Measurements from ENCODE around the gene HELZ2. TPM values are rescaled to one million over a fixed set of nuclear protein-coding genes. Genes with fewer than 3 reads are reported as not detected.

Gene HELZ2
- total RNA-seq, 1 experiment from 2014 or later, result 35.2 TPM

DNA sequence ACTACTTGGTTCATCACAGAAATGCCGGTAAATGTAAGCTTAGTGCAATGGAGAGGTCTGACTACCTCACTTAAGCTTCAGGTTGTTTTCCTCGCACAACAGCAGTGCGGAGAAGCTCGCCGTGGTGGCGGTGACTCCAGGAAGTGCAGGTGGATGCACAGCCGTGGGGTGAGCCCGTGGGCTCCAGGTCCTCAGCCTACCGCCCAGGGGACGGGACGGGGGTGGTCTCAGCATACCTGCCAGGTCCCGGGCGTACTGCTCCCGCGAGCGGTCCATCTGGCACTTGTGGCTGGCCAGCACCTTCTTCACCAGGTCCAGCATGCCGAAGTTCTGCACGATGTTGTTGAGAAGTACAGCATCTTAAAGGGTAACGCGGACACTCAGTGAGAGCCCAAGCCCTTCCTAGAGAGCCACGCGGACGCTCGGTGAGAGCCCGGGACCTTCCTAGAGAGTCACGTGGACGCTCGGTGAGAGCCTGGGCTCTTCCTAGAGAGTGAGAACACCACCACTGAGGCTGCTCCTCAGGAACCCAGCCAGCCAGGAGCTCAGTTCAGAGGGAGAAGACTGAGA is 17.8 kb upstream of the HELZ2 start:
- TF ChIP-seq, protein P1, sequence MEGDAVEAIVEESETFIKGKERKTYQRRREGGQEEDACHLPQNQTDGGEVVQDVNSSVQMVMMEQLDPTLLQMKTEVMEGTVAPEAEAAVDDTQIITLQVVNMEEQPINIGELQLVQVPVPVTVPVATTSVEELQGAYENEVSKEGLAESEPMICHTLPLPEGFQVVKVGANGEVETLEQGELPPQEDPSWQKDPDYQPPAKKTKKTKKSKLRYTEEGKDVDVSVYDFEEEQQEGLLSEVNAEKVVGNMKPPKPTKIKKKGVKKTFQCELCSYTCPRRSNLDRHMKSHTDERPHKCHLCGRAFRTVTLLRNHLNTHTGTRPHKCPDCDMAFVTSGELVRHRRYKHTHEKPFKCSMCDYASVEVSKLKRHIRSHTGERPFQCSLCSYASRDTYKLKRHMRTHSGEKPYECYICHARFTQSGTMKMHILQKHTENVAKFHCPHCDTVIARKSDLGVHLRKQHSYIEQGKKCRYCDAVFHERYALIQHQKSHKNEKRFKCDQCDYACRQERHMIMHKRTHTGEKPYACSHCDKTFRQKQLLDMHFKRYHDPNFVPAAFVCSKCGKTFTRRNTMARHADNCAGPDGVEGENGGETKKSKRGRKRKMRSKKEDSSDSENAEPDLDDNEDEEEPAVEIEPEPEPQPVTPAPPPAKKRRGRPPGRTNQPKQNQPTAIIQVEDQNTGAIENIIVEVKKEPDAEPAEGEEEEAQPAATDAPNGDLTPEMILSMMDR (IDR thresholded peaks at IDR 0.05; ENCODE audit: insufficient read depth in 1 of 2, low read depth in 1 of 2, low read length in 1 of 2, severe bottlenecking in 1 of 2, unreplicated experiment in 1 of 2), result no peak
- H3K4me3 Mint-ChIP-seq (ENCODE audit: unreplicated experiment), result no peak overlapping the region
- POLR2A ChIA-PET, result interaction anchor here (0.6 to 1.0 kb wide), 3 partner anchors 18 to 169 kb away, joined by 3 to 8 read pairs (median 5); partner anchors contain the start of gene HELZ2
- H3K9me3 ChIP-seq, result no peaks in the 10 kb centered on the region
- H3K27me3 Mint-ChIP-seq (ENCODE audit: insufficient read depth, unreplicated experiment), result no peaks in the 10 kb centered on the region
- H3K9me3 Mint-ChIP-seq (ENCODE audit: unreplicated experiment), result no peaks in the 10 kb centered on the region
- no peaks in the 10 kb centered on the region for H3K4me1 ChIP-seq
- no peak overlapping the region for H3K27ac Mint-ChIP-seq (ENCODE audit: unreplicated experiment)
- BruUV-seq (replicated peaks), result no TSS peak
- H3K36me3 Mint-ChIP-seq (ENCODE audit: insufficient read depth, unreplicated experiment), result peaks cover 13% of the 10 kb centered on the region
- peaks cover 1% of the 10 kb centered on the region; the same call in 1 of the 2 replicates for H3K36me3 ChIP-seq (ENCODE audit: control insufficient read depth, insufficient read depth, low read length)
- CTCF ChIA-PET, result interaction anchor here (0.6 to 1.1 kb wide), 2 partner anchors 149 to 211 kb away, joined by 3 read pairs; no protein-coding TSS in a partner anchor
- no peaks in the 10 kb centered on the region for H3K4me1 Mint-ChIP-seq (ENCODE audit: low read depth, unreplicated experiment)
- intact Hi-C loops (cut with micrococcal nuclease; ENCODE audit: unreplicated experiment), result no loop called here
- H3K4me3 ChIP-seq (ENCODE audit: low read depth, low read length), result no peak overlapping the region
- H3K27me3 ChIP-seq (replicated peaks; ENCODE audit: control insufficient read depth, insufficient read depth, low read length), result no peaks in the 10 kb centered on the region
- DNase-seq, result no peak

- Mint-ChIP-seq H3K27ac (ENCODE audit: unreplicated experiment) (no peak overlapping the region), H3K36me3 (ENCODE audit: insufficient read depth, unreplicated experiment) (peaks cover 13% of the 10 kb centered on the region), H3K4me3 (ENCODE audit: unreplicated experiment) (no peak overlapping the region), H3K9me3 (ENCODE audit: unreplicated experiment) (no peaks in the 10 kb centered on the region), H3K4me1 (ENCODE audit: low read depth, unreplicated experiment) (no peaks in the 10 kb centered on the region), H3K27me3 (ENCODE audit: insufficient read depth, unreplicated experiment) (no peaks in the 10 kb centered on the region)
- H3K27me3 ChIP-seq (replicated peaks; ENCODE audit: control insufficient read depth, insufficient read depth, low read length), result no peaks in the 10 kb centered on the region
- intact Hi-C loops (cut with micrococcal nuclease; ENCODE audit: unreplicated experiment), result no loop called here
- ChIA-PET POLR2A (interaction anchor here (0.6 to 0.7 kb wide), 2 partner anchors 29 to 170 kb away, joined by 3 to 5 read pairs; no protein-coding TSS in a partner anchor), CTCF (interaction anchor here (0.6 to 1.1 kb wide), 2 partner anchors 150 to 211 kb away, joined by 3 read pairs; no protein-coding TSS in a partner anchor)
- TF ChIP-seq, protein P1 (IDR thresholded peaks at IDR 0.05; ENCODE audit: insufficient read depth in 1 of 2, low read depth in 1 of 2, low read length in 1 of 2, severe bottlenecking in 1 of 2, unreplicated experiment in 1 of 2), result no peak
- peaks cover 1% of the 10 kb centered on the region; the same call in 1 of the 2 replicates for H3K36me3 ChIP-seq (ENCODE audit: control insufficient read depth, insufficient read depth, low read length)
- DNase-seq, result no peak
- no TSS peak for BruUV-seq (replicated peaks)
- H3K4me3 ChIP-seq (ENCODE audit: low read depth, low read length), result no peak overlapping the region
- no peaks in the 10 kb centered on the region for H3K4me1 ChIP-seq
- H3K9me3 ChIP-seq, result no peaks in the 10 kb centered on the region
Observed at GRCh38 chr20:63591147-63591533, 17.1 kb upstream of the HELZ2 start.

DNA sequence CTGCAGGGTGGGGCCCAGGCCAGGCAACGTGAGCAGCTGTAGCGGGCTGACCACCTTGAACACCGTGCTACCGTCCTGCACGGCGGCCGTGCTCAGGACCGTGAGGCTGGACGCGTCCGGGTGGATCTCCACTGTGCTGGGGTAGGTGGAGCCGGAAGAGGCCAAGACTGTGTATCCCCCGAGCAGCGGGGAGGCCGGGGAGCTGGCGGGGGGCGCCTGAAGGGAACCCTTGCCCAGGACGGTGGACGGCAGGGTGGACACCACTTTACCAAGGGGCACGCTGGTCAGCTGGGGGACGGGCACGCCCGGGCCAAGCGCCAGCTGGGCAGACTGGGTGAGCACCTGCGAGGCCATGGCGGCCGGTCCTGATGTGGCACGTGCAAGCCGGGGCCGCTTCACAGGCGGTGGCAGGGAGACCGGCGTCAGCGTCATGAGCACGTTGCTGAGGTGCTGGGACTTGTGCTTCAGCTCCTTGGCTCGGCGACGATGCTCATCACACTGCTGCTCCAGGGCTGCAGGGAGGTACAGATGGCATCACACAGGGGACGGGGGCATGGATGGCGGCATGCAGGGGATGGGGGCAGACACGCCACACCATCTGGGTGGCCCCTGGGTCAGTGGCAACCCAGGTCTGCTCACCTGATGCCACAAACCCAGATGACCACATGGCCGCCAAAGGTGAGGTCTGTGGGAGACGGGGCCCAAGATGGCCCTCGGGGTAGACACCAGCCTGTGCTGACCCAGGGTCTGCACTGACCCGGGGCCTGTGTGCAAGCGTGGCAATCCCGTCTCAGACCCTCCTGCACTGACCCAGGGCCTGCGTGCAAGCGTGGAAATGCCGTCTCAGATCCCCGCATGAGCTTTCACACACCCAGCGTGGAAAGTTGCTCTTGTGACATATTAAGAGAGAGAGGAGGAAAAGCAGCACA is 16.4 kb upstream of the HELZ2 start:
- no peaks in the 10 kb centered on the region for H3K9me3 Mint-ChIP-seq (ENCODE audit: unreplicated experiment)
- H3K27me3 Mint-ChIP-seq (ENCODE audit: insufficient read depth, unreplicated experiment), result no peaks in the 10 kb centered on the region
- peak in 1 of 2 experiments; percentile 46 for DNase-seq
- no peak overlapping the region for H3K27ac Mint-ChIP-seq (ENCODE audit: unreplicated experiment)
- intact Hi-C loops (cut with micrococcal nuclease; ENCODE audit: unreplicated experiment), result no loop called here
- H3K4me1 Mint-ChIP-seq (ENCODE audit: low read depth, unreplicated experiment), result no peaks in the 10 kb centered on the region
- Histone ChIP-seq H3K27me3 (replicated peaks; ENCODE audit: control insufficient read depth, insufficient read depth, low read length) (no peaks in the 10 kb centered on the region), H3K36me3 (ENCODE audit: control insufficient read depth, insufficient read depth, low read length) (peaks cover 1% of the 10 kb centered on the region; the same call in 1 of the 2 replicates), H3K4me1 (no peaks in the 10 kb centered on the region), H3K9me3 (no peaks in the 10 kb centered on the region), H3K4me3 (ENCODE audit: low read depth, low read length) (no peak overlapping the region)
- H3K4me3 Mint-ChIP-seq (ENCODE audit: unreplicated experiment), result no peak overlapping the region
- no TSS peak for BruUV-seq (replicated peaks)
- H3K36me3 Mint-ChIP-seq (ENCODE audit: insufficient read depth, unreplicated experiment), result peaks cover 13% of the 10 kb centered on the region
- POLR2A ChIA-PET, result no interaction called here
- CTCF ChIA-PET, result no interaction called here
- TF ChIP-seq, protein P1 (IDR thresholded peaks at IDR 0.05; ENCODE audit: insufficient read depth in 1 of 2, low read depth in 1 of 2, low read length in 1 of 2, severe bottlenecking in 1 of 2, unreplicated experiment in 1 of 2), result no peak
